Cardiac fibroblast (primary cell): ENCODE measurements around the gene KRTAP4-2.
A peak's percentile ranks its signal among the peaks of the same experiment; 100 is the strongest.
"Not testable (repeated sequence)": the region's sequence is repeated elsewhere in the genome, so short reads cannot be mapped to it uniquely, and the experiment has no call there.

Experiments used
- DNase-seq, 2 donors: peaks; one replicate each; pipeline versions ENCODE4 v3.0.0 to v3.0.0-alpha.2; 2010; ENCODE audit warnings: low read depth in 2 of 2
- H3K4me3 ChIP-seq, 2 donors: replicated peaks in 1 of 2; 1 replicate in 1 of 2; 2 replicates in 1 of 2; pipeline ENCODE4 v1.5.1; 2011; ENCODE audit warnings: low read depth in 2 of 2, low read length in 2 of 2, mild to moderate bottlenecking in 2 of 2, moderate library complexity in 1 of 2
- TF ChIP-seq, protein P1 (sequence below): IDR thresholded peaks from one replicate; pipeline ENCODE4 v1.5.1; 2011; ENCODE audit warnings: low read depth, mild to moderate bottlenecking, low read length, inconsistent platforms

Gene KRTAP4-2

GRCh38 chr17:41177727-41178271 is at the start of gene KRTAP4-2:
TSS of gene KRTAP4-2 (minus strand) at chr17:41178221. CDS start at chr17:41178164, 57 bp downstream.
- no peak for DNase-seq
- TF ChIP-seq, protein P1, sequence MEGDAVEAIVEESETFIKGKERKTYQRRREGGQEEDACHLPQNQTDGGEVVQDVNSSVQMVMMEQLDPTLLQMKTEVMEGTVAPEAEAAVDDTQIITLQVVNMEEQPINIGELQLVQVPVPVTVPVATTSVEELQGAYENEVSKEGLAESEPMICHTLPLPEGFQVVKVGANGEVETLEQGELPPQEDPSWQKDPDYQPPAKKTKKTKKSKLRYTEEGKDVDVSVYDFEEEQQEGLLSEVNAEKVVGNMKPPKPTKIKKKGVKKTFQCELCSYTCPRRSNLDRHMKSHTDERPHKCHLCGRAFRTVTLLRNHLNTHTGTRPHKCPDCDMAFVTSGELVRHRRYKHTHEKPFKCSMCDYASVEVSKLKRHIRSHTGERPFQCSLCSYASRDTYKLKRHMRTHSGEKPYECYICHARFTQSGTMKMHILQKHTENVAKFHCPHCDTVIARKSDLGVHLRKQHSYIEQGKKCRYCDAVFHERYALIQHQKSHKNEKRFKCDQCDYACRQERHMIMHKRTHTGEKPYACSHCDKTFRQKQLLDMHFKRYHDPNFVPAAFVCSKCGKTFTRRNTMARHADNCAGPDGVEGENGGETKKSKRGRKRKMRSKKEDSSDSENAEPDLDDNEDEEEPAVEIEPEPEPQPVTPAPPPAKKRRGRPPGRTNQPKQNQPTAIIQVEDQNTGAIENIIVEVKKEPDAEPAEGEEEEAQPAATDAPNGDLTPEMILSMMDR = no peak
- H3K4me3 ChIP-seq = no peak within 1 kb of the TSS

DNA sequence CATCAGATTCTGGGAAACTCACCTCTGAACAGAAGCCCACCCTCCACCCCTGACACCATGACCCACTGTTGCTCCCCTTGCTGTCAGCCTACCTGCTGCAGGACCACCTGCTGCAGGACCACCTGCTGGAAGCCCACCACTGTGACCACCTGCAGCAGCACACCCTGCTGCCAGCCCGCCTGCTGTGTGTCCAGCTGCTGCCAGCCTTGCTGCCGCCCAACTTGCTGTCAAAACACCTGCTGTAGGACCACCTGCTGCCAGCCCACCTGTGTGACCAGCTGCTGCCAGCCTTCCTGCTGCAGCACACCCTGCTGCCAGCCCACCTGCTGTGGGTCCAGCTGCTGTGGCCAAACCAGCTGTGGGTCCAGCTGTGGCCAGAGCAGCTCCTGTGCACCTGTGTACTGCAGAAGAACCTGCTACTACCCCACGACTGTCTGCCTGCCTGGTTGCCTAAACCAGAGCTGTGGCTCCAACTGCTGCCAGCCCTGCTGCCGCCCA is 48.6 kb upstream of the KRTAP4-2 start, which contains the start of gene KRTAP9-2:
Gene KRTAP9-2, plus strand, starts transcription at position 51 of the 498 bp plus-strand sequence. Its CDS starts 7 bp downstream, at position 58.
- not testable (repeated sequence) for H3K4me3 ChIP-seq, DNase-seq

- DNase-seq = no peak
- TF ChIP-seq, protein P1 = no peak
- no peak overlapping the region for H3K4me3 ChIP-seq
These were observed 48.0 kb upstream of the KRTAP4-2 start for GRCh38 chr17:41226051-41226450.

- TF ChIP-seq, protein P1 = no peak
- H3K4me3 ChIP-seq = no peak overlapping the region
- peak in 1 of 2 donors; percentile 1 for DNase-seq
These were observed 45.8 kb upstream of the KRTAP4-2 start for GRCh38 chr17:41223821-41224220.

DNA sequence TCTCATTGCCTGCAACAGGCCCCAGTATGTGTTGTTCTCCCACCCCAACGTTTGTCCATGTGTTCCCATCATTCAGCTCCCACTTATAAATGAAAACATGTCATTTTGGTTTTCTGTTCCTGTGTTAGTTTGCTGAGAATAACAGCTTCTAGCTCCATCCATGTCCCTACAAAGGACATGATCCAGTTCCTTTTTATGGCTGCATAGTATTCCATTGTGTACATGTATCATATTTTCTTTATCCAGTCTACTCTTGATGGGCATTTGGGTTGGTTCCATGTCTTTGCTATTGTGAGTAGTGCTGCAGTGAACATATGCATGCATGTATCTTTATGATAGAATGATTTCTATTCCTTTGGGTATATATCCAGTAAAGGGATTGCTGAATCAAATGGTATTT is 37.7 kb upstream of the KRTAP4-2 start:
- H3K4me3 ChIP-seq = no peak overlapping the region
- TF ChIP-seq, protein P1 = no peak
- no peak for DNase-seq

- H3K4me3 ChIP-seq = no peak overlapping the region
- no peak for DNase-seq
- TF ChIP-seq, protein P1 = no peak
These were observed 34.6 kb upstream of the KRTAP4-2 start for GRCh38 chr17:41212524-41213169.

DNA sequence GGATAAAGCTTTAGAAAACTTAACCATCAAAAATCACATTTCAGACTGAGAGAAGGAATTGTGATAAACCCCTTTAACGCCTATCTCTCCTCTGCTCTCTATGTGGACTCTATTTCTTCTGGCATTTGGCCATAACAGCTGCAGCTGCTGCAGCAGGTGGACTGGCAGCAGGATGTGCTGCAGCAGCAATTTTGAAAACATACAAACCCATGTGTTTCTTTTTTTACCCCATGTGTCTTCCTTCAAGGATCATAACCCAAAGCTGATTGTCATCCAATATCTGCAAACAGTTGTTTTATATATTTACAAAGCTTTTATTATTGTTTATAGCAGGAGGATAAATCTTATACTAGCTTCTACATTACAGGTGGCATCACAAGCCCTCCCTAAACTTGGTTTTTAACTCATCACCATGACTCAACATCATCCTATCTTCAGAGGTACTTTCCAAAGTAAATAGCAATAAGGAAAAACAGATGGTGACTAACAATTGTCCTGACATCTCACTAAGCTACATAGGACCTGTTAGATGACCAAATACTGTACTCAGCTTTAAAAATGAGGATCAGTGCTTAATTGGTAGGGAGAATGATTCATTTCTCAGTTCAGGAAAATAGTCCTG is 33.9 kb upstream of the KRTAP4-2 start:
- TF ChIP-seq, protein P1 = no peak
- H3K4me3 ChIP-seq = no peak overlapping the region
- peak in 1 of 2 donors; percentile 36 for DNase-seq
